ENCODE data around the gene SHISAL2A. TPM values are rescaled to one million over a fixed set of nuclear protein-coding genes. Genes with fewer than 3 reads are reported as not detected.
A peak's percentile ranks its signal among the peaks of the same experiment; 100 is the strongest.

The SHISAL2A gene
- total RNA-seq, 1 experiment from 2014 or later, result 0.90 TPM

DNA sequence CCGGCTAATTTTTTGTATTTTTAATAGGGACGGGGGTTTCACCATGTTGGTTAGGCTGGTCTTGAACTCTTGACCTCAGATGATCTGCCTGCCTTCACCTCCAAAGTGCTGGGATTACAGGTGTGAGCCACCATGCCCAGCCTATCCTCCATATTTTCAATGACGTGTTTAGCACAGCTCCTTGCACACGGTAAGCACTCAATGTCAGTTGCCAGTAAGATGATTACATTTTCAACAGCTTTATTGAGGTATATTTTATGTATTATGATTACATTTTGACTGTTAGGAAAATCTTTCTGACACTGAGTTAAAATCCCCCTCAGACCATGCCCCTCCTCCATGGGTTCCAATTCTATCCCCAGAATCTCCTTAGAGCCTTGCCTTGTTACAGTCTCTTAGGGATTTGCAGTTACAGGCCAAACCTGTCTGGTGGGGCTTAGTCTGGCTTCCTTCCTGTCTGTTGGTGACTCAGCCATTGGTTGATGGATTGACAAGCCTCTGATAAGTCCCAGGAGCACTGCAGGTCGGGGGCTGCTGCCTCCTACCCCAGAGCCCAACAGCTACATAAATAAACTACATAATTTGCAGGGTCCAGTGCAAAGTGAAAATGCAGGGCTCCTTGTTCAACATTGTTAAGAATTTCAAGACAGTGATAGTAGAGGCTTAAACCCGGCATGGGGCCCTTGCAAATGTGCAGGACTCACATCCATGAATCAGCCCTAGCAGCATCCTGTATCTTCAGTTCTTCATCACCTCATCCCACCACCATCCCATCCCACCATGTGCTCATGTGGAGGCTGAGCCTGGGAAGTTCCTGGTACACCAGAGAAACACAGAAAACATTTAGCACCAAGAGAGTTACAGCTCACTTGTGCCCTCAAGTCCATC, 41.8 kb downstream of the SHISAL2A start:
- Histone ChIP-seq H3K9me3 (ENCODE audit: control insufficient read depth, low read depth, low read length) (no peaks in the 10 kb centered on the region), H3K23me2 (ENCODE audit: insufficient read length, low read depth, low read length, poor library complexity, severe bottlenecking) (no peaks in the 10 kb centered on the region), H3K9ac (ENCODE audit: extremely low read depth, insufficient read length, low read length) (no peak overlapping the region), H3K27ac (ENCODE audit: insufficient read length, low read depth, low read length) (no peak overlapping the region), H2BK15ac (ENCODE audit: low read depth, low read length) (no peak overlapping the region), H2BK20ac (ENCODE audit: low read depth, low read length, poor library complexity, severe bottlenecking) (no peak overlapping the region), H2BK12ac (ENCODE audit: insufficient read length, low read depth, low read length) (no peak overlapping the region), H4K8ac (replicated peaks; ENCODE audit: insufficient read length, low read depth, low read length) (no peak overlapping the region), H3K4me1 (ENCODE audit: insufficient read depth, low read length) (no peaks in the 10 kb centered on the region; the same call in 1 of the 2 replicates), H2AFZ (ENCODE audit: low read length) (no peak overlapping the region), H3T11ph (ENCODE audit: low read length) (no peak overlapping the region), H3K23ac (ENCODE audit: insufficient read length, low read depth, low read length) (no peak overlapping the region), H3K4ac (ENCODE audit: low read depth, low read length) (no peak overlapping the region), H3K79me1 (ENCODE audit: insufficient read depth, low read depth, low read length, poor library complexity, severe bottlenecking) (no peaks in the 10 kb centered on the region), H3K18ac (ENCODE audit: insufficient read length, low read depth, low read length) (no peak overlapping the region), H3K14ac (ENCODE audit: insufficient read depth, low read length) (no peak overlapping the region), H4K20me1 (ENCODE audit: control insufficient read depth, insufficient read depth, insufficient read length) (no peaks in the 10 kb centered on the region), H2AK5ac (ENCODE audit: insufficient read length, low read length) (no peak overlapping the region), H3K27me3 (ENCODE audit: insufficient read depth, low read length) (no peaks in the 10 kb centered on the region), H3K79me2 (ENCODE audit: insufficient read depth, low read length) (no peaks in the 10 kb centered on the region), H4K91ac (ENCODE audit: insufficient read length, low read depth, low read length) (no peak overlapping the region), H2BK120ac (ENCODE audit: low read depth, low read length, poor library complexity, severe bottlenecking) (no peak overlapping the region), H2BK5ac (ENCODE audit: insufficient read length, low read length) (no peak overlapping the region), H4K5ac (ENCODE audit: insufficient read length, low read depth, low read length) (no peak overlapping the region), H3K56ac (ENCODE audit: insufficient read length, low read depth, low read length) (no peak overlapping the region), H3K4me2 (ENCODE audit: insufficient read depth, insufficient read length, low read length) (no peak overlapping the region)
- no peaks in the 10 kb centered on the region; a peak in 1 of 7 replicates for H3K36me3 Mint-ChIP-seq (ENCODE audit: insufficient read depth in 1 of 3, low read depth in 3 of 3)
- no peaks in the 10 kb centered on the region for H3K27me3 Mint-ChIP-seq (ENCODE audit: low read depth)
- H3K4me1 Mint-ChIP-seq, result peaks cover 21 to 23% of the 10 kb centered on the region in 2 experiments
- H3K27ac Mint-ChIP-seq, result peak overlapping the region; percentile 40 to 86 (median 55); a peak in 5 of 7 replicates
- no CpG with 5 or more reads among the region's 6 CpGs for WGBS (ENCODE audit: extremely low coverage, insufficient read length, low lambda C conversion rate)
- no peak for TF ChIP-seq CTCF (conservative IDR thresholded peaks at IDR 0.05)
- no peak overlapping the region for H3K4me3 Mint-ChIP-seq
- no peaks in the 10 kb centered on the region for H3K9me3 Mint-ChIP-seq
- no peak for DNase-seq

Measured in H9 (cell line).